ENCODE measurements around the gene ADM2.
"Not testable (repeated sequence)": the region's sequence is repeated elsewhere in the genome, so short reads cannot be mapped to it uniquely, and the experiment has no call there.

GRCh38 chr22:50432877-50433510 lies 48.3 kb upstream of the ADM2 start:
- TF ChIP-seq YY1 (IDR thresholded peaks at IDR 0.05; ENCODE audit: low read depth); REST (IDR thresholded peaks at IDR 0.05; ENCODE audit: low read depth, low read length); CTCF (IDR thresholded peaks at IDR 0.05); EZH2phosphoT487 (IDR thresholded peaks at IDR 0.05; ENCODE audit: borderline replicate concordance, low read depth); EP300 (IDR thresholded peaks at IDR 0.05; ENCODE audit: borderline replicate concordance in 1 of 2, low read depth in 1 of 2, low read length in 1 of 2): not testable (repeated sequence)

Measured in SK-N-SH (cell line).